Suppressor macrophage treated with lipopolysaccharide for 4 hours (primary cell): ENCODE data around the gene PRCP.
"Not testable (repeated sequence)": the region's sequence is repeated elsewhere in the genome, so short reads cannot be mapped to it uniquely, and the experiment has no call there.

Experiments used
- DNase-seq: peaks from one replicate; pipeline ENCODE4 v3.0.0-alpha.2; 2020

PRCP gene

DNA sequence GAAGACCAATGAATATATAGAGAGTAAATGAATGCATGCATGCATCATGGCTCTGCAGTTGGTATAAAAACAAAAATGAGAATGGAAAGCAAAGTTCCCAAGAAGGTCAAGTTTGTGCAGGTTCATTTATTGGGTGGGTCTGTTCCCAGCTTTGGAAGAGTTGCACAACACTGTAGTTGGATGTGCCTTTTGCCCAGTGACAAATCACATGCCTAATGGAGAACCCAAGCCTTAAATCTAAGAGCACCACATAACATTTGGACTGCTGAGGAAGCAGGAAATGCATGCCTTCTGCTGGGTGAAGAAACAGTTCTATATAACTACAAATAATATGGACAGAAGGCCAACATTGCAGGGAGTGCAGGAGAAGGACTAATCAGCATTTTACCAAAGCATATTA is 30.6 kb downstream of the PRCP start:
- DNase-seq = peak; percentile 40

DNA sequence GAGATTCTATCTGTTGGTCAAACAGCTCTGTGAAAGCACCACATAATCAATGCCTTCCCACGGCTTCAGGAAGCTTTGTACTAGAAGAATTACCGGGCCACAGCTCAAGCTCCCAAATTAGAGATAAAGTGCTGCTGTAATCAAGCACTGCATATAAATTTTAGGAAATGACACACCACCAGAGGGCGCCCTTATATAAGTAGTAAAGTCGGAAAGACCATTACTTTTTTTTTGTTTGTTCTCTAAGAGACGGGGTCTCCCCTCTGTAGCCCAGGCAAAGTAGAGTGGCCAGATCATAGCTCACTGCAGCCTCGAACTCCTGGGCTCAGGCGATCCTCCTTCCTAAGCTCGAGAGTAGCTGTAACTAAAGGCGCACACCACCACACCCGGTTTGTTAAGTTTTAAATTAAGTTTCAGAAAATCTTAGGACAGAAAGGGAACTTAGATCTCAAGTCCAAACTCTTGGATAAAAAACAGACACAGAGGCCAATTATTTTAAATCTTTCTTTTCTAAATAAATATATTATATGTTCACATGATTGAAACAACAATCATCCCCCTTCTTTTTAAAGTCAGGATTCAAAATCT is 32.6 kb downstream of the PRCP start:
- DNase-seq = peak; percentile 90

DNA sequence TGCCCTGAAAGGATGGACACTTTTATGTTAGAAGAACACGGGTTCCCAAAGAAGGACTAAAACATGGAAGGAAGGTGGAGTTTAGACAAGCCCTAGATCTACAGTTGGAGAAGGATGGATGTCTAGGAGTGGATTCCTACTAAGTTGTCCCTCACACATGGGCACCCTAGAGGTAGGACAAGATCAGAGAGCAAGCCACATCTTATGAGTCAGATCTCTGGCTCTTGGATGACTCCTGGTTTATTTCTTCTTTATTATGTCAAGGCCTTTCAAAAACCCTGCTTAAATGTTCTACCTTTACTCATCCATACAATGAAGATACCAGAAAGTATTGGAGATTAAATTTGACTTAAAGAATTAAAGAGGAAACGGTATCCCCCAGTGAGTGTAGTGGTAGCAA is 34.4 kb downstream of the PRCP start:
- no peak for DNase-seq

DNA sequence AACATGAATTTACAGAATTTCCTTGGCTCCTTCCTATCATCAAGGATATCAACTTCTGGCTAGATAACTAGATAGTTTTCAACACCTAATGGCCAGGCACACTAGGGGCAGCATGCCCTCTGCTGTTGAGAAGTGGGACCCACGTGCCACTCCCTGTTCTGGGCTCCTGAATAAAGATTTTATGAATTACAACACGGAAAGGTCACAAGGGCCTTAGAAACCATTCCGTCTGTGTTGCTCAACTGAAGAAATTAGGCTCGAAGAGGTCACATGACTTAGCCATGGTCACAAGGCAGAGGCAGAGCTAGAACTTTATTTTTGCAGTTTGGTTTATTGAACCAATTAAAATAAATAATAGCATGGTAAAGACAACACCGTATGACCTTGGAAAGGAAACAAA is 36.0 kb downstream of the PRCP start:
- peak; percentile 85 for DNase-seq

DNA sequence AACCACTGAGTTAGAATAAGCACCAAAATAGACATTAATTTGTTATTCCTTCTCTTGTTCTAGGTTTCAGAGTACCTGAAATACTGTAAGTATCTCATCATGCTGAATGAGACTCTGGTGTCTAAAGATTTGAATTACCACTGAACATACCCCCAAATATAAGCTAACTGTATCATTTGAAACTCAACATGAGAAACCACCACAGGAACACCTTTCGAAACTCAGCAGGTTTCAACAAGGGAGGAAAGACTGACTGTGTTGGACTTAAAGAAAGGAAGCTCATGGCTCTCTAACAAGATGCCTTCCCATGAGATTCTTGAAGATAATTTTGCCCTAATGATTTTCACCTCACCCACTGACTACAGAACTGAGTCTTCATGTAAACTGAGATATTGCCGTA is 37.0 kb downstream of the PRCP start:
- DNase-seq = no peak

DNA sequence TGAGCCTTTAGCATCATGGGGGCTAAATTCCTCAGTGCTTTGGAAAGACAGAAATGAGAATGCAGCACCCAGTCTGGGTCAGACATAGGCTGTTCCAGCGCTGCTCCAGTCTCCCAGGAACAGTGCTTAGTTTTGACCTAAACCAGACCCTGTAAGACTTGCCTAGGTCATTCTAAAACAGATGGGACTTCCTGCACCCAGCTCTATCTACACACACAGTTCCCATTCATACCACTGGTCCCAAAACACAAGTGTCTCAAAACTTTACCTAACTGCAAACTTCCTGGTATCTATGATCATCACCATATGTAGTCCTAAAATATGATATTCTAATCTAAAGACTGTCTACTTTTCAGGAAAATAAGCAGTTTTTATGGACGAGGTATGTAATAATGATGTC is 37.9 kb downstream of the PRCP start:
- no peak for DNase-seq

DNA sequence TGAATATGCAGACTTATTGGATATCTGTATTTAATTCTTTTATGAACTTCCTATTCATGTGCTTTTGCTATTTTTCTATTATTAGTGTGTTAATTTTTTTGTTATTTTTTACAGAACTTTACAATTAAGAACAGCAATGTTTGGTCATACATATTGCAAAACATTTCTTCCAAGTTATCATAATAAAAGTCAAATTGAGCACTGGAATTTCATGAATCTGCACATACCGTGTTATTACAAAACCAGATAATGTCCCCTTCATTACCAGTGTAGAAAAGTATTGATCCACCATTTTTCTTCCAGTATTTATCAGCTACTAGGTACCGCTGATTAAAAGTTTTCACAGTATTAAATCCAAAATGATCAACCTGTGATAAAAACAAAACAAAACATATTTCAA is 40.5 kb downstream of the PRCP start:
- no peak for DNase-seq

DNA sequence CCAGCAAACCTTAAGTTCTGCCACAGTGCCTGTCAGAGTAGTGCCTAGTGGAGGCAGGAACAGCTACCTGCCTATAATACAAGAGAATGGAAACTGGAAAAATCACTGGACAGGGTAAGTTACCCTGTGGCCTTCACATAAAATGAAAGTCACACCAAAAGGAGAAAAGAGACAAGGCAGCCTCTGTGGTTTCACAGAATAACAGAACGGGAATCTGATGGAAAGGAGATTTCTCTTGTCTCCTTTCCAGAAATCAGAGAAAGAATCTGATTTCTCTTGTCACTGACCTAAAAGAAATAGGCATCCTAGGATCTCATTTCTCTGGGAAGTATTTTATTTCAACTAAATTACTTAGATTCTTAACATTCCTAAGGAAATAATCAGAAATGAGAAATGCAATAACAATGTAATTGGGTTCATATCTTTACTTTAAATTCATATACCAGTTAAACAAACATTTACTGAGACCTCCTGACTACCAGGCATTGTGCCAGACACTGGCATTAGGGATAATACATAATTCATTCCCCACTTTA is 41.6 kb downstream of the PRCP start:
- no peak for DNase-seq

DNA sequence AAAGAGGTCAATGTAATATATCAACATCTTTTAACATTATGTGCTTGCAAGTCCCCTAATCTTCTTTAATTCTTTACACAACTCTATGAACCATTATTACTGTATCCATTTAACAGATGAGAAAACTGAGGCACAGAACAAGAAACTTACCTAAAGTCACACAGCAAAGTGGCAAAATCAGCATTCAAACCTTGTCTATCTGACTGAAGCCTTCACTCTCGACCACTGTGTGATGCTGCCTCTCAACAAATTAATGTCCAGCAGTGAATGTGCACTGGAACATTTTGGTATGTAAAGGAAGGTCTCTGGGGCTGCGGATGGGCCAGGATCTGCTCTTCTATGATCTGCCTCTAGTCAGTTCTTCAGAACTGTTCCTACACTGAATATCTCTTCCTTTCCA is 42.1 kb downstream of the PRCP start:
- DNase-seq = no peak

DNA sequence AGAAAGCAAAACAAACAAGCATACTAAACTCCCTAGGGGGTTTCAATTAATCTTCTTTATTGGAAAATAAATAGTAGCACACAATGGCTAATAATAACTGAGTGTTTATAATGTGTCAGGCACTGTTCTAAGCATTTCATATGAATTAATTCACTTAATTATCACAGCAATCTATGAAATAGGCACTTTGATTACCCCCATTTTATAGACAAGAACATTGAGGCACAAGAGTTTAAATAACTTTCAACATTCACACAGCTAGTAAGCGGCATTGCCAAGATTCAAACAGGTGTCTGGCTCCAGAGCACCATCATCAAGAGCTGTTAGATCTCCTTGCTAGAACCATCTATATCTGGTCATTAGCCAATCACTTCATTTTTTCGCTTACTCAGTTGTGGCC is 43.1 kb downstream of the PRCP start:
- DNase-seq = no peak

DNA sequence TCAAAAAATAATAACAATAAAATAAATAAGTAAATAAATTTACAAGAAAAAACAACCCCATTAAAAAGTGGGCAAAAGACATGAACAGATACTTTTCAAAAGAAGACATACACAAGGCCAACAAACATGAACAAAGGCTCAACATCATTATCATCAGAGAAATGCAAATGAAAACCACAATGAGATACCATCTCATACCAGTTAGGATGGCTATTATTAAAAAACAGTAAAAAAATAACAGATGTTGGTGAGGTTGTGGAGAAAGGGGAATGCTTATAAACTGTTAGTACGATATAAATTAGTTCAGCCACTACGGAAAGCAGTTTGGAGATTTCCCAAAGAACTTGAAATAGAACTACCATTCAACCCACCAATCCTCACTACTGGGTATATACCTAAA is 44.6 kb downstream of the PRCP start:
- DNase-seq = no peak

DNA sequence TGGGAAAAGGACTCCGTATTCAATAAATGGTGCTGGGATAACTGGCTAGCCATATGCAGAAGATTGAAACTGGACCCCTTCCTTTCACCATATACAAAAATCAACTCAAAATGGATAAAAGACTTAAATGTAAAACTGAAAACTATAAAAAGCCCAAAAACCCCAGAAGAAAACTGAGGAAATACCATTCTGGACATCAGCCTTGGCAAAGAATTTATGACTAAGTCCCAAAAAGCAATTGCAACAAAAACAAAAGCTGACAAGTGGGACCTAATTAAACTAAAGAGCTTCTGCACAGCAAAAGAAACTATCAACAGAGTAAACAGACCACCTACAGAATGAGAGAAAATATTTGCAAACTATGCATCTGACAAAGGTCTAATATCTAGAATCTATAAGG is 45.3 kb downstream of the PRCP start:
- not testable (repeated sequence) for DNase-seq

DNA sequence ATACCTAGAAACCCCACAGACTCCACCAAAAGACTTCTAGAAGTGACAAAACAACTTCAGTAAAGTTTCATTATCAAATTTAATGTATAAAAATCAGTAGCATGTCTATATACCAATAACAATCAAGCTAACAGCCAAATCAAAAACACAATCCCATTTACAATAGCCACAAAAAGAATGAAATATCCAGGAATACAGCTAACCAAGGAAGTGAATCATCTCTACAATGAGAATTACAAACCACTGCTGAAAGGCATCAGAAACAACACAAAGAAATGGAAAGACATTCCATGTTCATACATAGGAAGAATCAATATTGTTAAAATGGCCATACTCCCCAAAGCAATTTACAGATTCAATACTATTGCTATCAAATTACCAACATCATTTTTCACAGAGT is 46.0 kb downstream of the PRCP start:
- no peak for DNase-seq

DNA sequence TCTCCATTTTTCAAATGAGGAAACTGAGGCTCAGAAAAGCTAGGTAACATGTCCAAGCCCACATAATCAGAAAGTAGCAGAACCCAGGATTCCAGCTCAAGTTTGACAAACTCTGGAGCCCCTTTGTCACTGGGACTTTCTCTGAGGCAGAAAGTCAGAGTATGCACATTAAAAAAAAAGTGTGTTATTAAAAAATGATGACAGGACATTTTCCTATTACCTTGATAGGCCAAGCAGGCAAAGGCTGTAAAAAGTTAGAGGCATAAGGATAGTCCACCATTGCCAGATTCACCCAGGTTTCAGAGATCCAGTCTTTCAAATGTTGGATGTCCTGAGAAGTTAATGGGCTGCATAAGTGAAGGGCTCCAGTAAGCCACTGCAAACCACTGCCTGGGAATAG is 51.4 kb downstream of the PRCP start:
- no peak for DNase-seq

DNA sequence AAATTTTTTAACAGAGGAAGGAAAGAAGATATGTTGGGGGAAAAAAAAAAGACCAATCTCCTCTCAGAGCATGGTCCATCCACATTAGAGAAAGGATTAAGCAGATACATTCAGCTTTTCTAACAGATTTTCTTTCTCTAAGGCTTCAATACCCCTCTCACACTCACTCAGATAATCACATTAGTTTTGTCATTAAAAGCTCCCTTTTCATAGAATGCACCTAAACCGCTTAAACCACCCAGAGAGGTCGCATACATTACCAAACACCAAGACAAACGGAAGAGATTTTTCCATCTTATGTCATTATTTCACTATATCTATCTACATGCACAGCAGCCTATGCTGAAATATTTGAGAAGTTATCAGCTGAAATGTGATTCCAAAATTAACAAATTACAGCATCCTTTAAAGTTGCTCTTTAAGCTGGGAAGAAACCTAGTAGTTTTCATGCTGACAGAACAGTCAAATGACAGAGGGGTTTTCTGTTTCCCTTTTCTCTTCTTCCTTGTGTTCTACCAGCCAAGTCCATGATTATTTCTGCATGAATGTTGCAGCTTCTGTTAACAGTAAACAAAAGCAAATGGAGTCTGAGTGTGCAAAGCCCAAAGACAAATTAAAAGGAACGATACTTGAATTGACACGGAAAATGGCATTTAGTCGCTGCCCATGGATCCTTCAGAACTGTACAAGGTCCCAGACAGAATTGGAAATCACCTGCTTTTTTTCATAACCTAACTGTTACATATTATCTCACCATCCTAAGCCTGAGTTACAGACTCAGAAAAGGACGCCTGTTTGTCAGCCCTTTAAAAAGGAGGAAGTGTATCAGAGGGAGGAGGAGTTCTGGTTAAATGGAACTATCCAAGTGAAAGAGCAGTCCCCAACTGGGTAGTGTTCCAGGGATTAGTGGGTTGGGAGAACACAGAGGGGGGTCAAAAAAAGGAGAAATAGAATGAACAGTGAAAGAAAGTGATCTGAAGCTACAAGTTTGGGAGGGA is 54.6 kb downstream of the PRCP start:
- peak; percentile 19 for DNase-seq

DNA sequence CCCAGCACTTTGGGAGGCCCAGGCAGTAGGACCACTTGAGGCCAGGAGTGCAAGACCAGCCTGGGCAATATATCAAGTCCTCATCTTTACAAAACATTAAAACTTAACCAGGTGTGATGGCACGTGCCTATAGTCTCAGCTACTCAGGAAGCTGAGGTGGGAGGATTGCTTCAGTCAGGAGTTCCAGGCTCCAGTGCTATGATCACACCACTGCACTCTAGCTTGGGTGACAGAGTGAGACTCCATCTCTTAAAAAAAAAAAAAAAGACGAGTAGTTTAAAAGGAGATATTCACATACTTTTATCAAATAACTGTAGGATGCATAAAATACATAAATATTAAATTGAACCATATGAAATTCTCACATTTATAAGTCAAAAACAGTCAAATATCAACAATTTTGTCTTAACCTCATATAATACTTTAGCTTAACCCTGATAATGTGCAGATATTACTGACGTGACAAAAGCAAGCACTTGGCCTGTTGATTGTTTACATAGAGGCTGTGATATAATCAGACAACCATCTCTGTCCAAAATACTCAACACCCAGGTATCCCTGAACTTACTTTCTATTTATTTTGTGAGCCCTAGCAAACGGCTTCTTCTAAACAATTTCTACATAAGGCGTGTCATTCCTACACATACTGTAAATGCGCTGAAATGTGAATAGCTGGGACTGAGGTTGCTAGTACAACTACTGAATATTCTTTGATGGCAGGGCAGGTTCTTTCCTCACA is 57.0 kb downstream of the PRCP start:
- no peak for DNase-seq

DNA sequence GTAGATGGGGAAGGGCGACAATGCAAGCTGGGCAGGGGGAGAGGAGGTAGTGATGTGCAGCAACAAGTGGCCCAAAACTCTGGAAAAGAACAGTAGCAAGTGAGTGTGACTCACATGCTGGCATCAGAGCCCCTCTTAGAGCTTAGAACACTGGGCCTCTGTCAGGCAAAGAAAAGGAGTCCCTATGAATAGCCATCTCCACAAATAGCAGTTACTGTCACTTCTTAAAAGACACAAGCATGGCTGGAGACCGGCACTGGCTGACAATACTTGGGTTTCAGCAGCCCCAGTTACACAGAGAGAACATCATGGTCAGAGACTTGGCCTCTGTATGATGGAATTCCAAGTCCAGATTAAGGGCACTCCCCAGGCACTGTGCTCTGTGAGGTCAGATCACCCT is 58.2 kb downstream of the PRCP start:
- DNase-seq = no peak

DNA sequence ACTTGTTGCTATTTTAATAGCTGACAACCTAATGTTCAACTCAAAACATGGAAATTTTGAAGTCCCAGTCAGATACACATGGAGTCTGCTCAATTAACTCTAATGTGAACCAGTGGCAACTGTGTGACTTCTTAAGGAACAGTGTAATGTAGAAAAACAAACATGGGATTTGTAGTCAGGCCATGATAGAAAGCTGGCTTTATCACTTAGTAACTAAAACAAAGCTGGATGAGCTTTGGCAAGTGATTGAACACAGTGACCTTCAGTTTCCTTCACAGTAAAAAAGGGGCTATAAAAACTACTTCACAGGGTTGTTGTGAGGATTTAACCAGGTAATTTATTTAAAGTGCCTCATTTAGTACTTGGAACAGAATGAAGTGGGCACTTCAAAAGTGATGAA is 62.6 kb downstream of the PRCP start:
- DNase-seq = no peak

DNA sequence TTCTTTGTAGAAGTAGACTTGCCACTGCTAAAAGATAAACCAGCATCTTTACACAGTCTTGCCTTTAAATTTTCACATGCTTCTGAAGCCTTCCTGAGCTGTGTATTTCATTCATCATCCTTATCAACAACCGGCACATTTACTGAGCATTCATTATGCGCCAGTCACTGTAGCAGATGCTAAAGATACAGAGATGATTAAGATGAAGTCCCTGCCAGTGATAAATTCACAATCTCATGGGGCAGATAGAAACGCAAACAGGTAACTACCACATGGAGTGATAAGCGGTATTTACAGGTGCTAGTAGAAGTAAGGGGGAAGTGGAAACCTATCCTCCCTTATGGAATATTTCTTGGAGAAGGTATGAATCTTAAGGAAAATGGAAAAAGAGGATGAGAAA is 67.2 kb downstream of the PRCP start:
- DNase-seq = no peak

DNA sequence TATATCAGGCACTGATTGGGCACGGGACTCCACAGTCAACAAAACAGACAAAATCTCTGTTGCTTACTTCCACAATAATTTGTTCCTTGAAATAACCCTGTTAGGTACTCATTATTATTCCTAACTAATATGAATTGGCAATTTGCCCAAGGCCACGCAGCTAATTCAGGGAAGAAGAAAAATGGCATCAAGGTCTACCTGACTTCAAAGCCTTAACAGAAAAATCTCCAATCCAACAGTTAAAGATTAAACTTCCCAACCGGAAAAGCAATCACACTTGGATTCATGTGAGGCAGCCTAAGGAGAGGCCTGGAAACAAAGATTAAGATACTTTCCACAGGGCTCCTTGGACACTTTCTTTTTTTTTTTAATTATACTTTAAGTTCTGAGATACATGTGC is 68.9 kb downstream of the PRCP start:
- no peak for DNase-seq

DNA sequence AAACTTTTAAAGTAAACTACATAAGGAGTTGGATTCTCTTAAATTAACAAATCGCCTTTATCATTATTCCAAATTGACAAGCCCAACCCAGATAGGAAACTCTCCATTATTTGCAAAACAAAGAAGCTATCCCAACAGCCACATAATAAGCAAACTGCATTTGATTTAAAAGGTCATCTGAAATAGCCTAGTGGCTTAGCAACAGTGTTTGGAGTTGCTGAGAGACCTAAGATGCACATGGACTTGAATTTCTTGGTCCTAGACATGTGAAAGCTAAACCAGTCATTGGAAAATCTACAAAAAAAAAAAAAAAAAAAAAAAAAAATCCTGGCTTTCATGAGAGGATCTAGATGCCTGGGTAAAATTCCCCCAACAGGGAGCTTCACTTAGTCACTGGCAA is 69.5 kb downstream of the PRCP start:
- no peak for DNase-seq

DNA sequence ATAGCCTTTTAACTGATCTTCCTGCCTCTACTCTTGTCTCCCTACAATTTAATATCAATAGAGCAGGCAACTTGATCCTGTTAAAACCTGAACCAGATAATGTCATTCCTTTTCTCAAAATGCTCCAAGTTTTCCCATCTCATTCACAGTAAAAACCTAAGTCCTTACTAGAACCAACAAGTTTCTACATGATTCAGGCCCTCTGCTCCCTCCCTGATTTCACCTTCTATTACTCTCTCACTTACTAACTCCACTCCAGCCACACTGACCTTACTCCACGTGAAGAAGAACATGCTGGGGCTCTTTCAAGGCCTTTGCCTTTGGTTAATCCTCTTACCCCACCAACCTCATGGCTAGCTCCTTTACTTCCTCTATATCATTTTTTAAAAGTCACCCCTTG is 71.1 kb downstream of the PRCP start:
- DNase-seq = no peak

DNA sequence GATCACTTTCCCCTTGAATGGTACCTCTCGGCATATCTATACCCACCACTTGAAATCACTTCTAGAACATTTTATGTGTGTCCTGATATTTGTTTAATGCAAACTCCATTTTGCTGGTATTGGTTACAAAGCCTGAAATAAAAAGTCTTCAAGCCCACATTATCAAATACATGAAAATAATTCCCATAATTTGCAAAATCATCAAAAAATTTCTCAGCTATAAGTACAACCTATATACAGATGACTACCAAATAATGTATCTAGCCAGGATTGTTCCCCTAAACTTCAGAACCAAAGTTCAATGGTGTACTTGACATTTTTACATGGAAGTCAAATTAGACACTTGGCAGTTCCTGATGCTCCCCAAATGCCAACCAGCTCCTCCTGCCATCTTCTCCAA is 71.8 kb downstream of the PRCP start:
- no peak for DNase-seq

DNA sequence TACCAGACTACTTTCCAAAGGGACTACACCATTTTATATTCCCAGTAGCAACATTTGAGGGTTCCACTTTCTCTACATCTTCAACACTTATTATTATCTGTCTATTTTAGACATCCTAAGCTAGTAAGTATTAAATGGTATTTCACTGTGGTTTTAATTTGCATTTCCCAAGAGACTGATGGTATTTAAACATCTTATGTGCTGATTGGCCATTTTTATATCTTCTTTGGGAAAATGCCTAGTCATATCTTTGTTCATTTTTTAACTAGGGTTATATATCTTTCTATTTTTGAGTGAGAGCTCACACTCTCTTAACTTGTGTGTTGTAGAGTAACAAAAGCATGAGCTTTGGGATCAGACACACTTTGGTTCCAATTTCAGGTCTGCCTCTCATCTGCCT is 73.7 kb downstream of the PRCP start:
- no peak for DNase-seq
